Stimulated activated naive CD8-positive, alpha-beta T cell treated with anti-CD3 and anti-CD28 coated beads, Interleukin-15, amount 100 ng/mL, for 72 hours (primary cell): ENCODE measurements around the gene PLCB1.

Experiments
- ATAC-seq: fragments of 150-1000 bp; cut with Tn5 transposase; 2 replicates; pipeline ENCODE4 v1.10.0; 2021; ENCODE audit warnings: mild to moderate bottlenecking, moderate library complexity
- DNase-seq, 2 donors: peaks; one replicate each; pipeline ENCODE4 v3.0.0; 2021 to 2022
- H3K27ac Mint-ChIP-seq, 2 donors: one replicate each; pipeline ENCODE4 v1.8.0; 2022; ENCODE audit warnings: mild to moderate bottlenecking in 2 of 2, mixed read lengths in 2 of 2, moderate library complexity in 2 of 2
- H3K27me3 Mint-ChIP-seq: one replicate; pipeline ENCODE4 v1.8.0; 2022; ENCODE audit warnings: mixed read lengths
- H3K4me1 Mint-ChIP-seq: one replicate; pipeline ENCODE4 v1.8.0; 2022; ENCODE audit warnings: mild to moderate bottlenecking, mixed read lengths
- H3K4me3 Mint-ChIP-seq, 2 donors: one replicate each; pipeline ENCODE4 v1.8.0; 2022; ENCODE audit warnings: mild to moderate bottlenecking in 2 of 2, mixed read lengths in 2 of 2, moderate library complexity in 1 of 2
- H3K9me3 Mint-ChIP-seq, 2 donors: one replicate each; pipeline ENCODE4 v1.8.0; 2022; ENCODE audit warnings: mixed read lengths in 2 of 2

PLCB1 gene

DNA sequence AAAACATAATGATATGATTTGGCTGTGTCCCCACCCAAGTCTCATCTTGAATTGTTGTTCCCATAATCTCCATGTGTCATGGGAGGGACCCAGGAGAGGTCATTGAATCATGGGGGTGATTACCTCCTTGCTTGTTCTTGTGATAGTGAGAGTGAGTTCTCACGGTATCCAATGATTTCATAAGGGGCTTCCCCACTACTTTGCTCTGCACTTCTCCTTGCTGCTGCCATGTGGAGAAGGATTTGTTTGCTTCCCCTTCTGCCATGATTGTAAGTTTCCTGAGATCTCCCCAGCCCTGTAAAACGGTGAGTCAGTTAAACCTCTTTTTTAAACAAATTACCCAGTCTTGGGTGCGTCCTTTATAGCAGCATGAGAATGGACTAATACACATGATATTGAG, 780.0 kb downstream of the PLCB1 start:
- no peak for DNase-seq
- Mint-ChIP-seq H3K4me1 (no peaks in the 10 kb centered on the region), H3K27ac (no peak overlapping the region), H3K27me3 (no peaks in the 10 kb centered on the region), H3K4me3 (no peak overlapping the region), H3K9me3 (peaks cover 24 to 28% of the 10 kb centered on the region in 2 donors)
- ATAC-seq = no peak

DNA sequence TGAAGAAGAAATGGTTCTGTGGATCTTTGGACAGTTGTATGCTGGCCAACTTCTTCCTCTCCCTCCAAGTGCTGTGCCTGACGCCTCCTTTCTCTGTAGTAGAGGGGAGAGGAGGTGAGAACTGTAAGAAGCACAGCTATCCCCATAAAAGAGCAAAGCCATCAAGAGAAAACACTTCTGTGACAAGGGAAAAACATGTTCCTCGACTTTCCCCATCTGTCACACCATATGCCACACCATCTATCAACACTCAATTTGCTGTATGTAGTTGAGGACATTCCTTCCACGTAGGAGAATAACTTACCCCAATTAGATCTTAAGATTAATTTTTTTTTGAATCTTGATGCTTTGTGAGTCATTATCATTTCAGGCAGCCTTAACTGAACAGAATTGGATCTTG, 780.7 kb downstream of the PLCB1 start:
- no peaks in the 10 kb centered on the region for H3K27me3 Mint-ChIP-seq
- H3K27ac Mint-ChIP-seq = no peak overlapping the region
- no peak for DNase-seq
- ATAC-seq = no peak
- H3K4me1 Mint-ChIP-seq = no peaks in the 10 kb centered on the region
- no peak overlapping the region for H3K4me3 Mint-ChIP-seq
- peaks cover 24 to 28% of the 10 kb centered on the region in 2 donors for H3K9me3 Mint-ChIP-seq

DNA sequence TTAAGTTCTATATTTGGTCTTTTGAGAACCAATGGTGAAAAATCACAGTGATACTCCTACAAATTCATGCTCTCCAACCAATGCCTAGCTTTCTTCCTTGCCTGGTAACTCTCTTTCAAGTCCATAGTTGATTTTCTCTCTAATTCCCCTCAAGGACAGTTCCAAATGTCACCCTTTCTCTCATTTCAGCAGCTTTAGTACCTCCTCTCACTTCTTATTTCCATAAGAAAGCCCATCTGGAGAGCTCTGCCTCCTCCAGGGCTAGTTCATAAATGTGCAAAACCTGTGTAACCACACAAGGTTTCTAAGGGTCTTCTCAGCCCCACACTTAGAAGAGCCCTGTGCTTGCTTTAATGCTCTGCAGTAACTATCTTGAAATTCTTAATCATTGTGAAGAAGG, 781.4 kb downstream of the PLCB1 start:
- no peaks in the 10 kb centered on the region for H3K4me1 Mint-ChIP-seq
- no peak overlapping the region for H3K4me3 Mint-ChIP-seq

DNA sequence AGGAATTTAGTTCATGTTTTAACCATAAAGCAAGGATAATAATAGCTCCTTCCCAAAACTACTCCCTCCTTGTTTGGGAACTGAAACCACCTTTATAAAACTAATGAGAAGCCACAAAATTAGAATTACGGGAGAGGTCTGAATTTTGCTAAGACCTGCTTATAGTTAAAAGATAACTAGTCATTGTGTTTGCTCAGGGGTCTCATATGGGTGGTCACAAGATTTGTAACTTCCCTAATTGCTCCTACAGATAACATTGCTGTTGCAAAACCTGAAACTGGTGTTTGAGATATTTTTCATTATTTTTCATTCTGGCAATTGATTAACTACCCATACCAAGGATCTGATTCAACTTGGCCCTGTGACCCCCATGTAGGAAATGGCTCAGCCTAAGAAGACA, 782.4 kb downstream of the PLCB1 start:
- Mint-ChIP-seq H3K9me3 (peaks cover 20 to 21% of the 10 kb centered on the region in 2 donors), H3K27ac (no peak overlapping the region), H3K4me1 (no peaks in the 10 kb centered on the region), H3K27me3 (no peaks in the 10 kb centered on the region), H3K4me3 (no peak overlapping the region)
- ATAC-seq (no peak), DNase-seq (no peak)

More for the DNA sequence above, 781.4 kb downstream of the PLCB1 start:
- Mint-ChIP-seq H3K27me3 (no peaks in the 10 kb centered on the region), H3K27ac (no peak overlapping the region), H3K9me3 (peaks cover 20 to 21% of the 10 kb centered on the region in 2 donors)
- DNase-seq (no peak), ATAC-seq (no peak)

DNA sequence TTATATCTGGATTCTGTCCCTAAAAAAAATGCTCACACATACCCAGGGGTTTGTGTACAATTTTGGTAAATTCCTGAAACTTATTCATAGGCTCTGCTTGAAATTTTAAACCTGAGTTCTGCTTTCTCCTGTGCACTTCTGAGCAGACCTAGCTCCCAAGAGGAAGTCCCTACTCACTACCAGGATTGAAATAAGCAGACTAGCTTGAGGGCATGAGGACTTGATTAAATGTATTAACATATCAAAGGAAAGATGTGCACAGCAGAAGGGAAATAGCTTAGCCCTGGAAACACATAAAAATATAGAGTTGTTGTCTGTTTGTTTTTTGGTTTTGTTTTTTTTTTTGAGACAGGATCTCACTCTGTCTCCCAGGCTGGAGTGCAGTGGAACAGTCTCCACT, 785.0 kb downstream of the PLCB1 start:
- DNase-seq = no peak
- no peaks in the 10 kb centered on the region for H3K4me1 Mint-ChIP-seq
- H3K27me3 Mint-ChIP-seq = no peaks in the 10 kb centered on the region
- no peak for ATAC-seq
- H3K9me3 Mint-ChIP-seq = peaks cover 20 to 25% of the 10 kb centered on the region in 2 donors
- H3K27ac Mint-ChIP-seq = no peak overlapping the region
- no peak overlapping the region for H3K4me3 Mint-ChIP-seq

- Mint-ChIP-seq H3K27ac (no peak overlapping the region), H3K4me1 (no peaks in the 10 kb centered on the region), H3K9me3 (peaks cover 20 to 27% of the 10 kb centered on the region in 2 donors), H3K27me3 (no peaks in the 10 kb centered on the region), H3K4me3 (no peak overlapping the region)
- ATAC-seq (no peak), DNase-seq (no peak)
These were observed 786.1 kb downstream of the PLCB1 start for GRCh38 chr20:8918145-8918544.

- ATAC-seq (no peak), DNase-seq (no peak)
- Mint-ChIP-seq H3K27ac (no peak overlapping the region), H3K4me1 (no peaks in the 10 kb centered on the region), H3K27me3 (no peaks in the 10 kb centered on the region), H3K9me3 (peaks cover 6% of the 10 kb centered on the region in 2 donors), H3K4me3 (no peak overlapping the region)
These were observed 792.5 kb downstream of the PLCB1 start for GRCh38 chr20:8924539-8924938.

- ATAC-seq = no peak
- H3K27me3 Mint-ChIP-seq = no peaks in the 10 kb centered on the region
- no peak overlapping the region for H3K27ac Mint-ChIP-seq
- DNase-seq = no peak
- no peaks in the 10 kb centered on the region for H3K4me1 Mint-ChIP-seq
- H3K9me3 Mint-ChIP-seq = peaks cover 3 to 7% of the 10 kb centered on the region in 2 donors
- H3K4me3 Mint-ChIP-seq = no peak overlapping the region
These were observed 798.7 kb downstream of the PLCB1 start for GRCh38 chr20:8930726-8931125.

GRCh38 chr20:8932192-8933165, 800.4 kb downstream of the PLCB1 start:
- DNase-seq = no peak
- no peaks in the 10 kb centered on the region for H3K27me3 Mint-ChIP-seq
- peak overlapping the region in 1 of 2 donors; percentile 20 for H3K27ac Mint-ChIP-seq
- H3K9me3 Mint-ChIP-seq = peaks cover 3 to 7% of the 10 kb centered on the region in 2 donors
- no peak overlapping the region for H3K4me3 Mint-ChIP-seq
- no peak for ATAC-seq
- H3K4me1 Mint-ChIP-seq = no peaks in the 10 kb centered on the region

GRCh38 chr20:8933381-8933807, 801.3 kb downstream of the PLCB1 start:
- ATAC-seq (no peak), DNase-seq (no peak)
- Mint-ChIP-seq H3K27me3 (no peaks in the 10 kb centered on the region), H3K4me1 (no peaks in the 10 kb centered on the region), H3K9me3 (peaks cover 3 to 7% of the 10 kb centered on the region in 2 donors), H3K4me3 (no peak overlapping the region), H3K27ac (no peak overlapping the region)

- DNase-seq (no peak), ATAC-seq (no peak)
- H3K4me3 Mint-ChIP-seq = no peak overlapping the region
- peaks cover 3 to 7% of the 10 kb centered on the region in 2 donors for H3K9me3 Mint-ChIP-seq
- no peaks in the 10 kb centered on the region for H3K27me3 Mint-ChIP-seq
- no peak overlapping the region for H3K27ac Mint-ChIP-seq
- H3K4me1 Mint-ChIP-seq = no peaks in the 10 kb centered on the region
These were observed 802.3 kb downstream of the PLCB1 start for GRCh38 chr20:8934362-8934761.
